Stimulated activated CD4-positive, alpha-beta T cell treated with anti-CD3 and anti-CD28 coated beads, Interleukin-2, amount 100 ng/mL, for 24 hours (primary cell): ENCODE data around the gene TUBA4A.
"Not testable (repeated sequence)": the region's sequence is repeated elsewhere in the genome, so short reads cannot be mapped to it uniquely, and the experiment has no call there.

ENCODE experiments used
- DNase-seq, 2 donors: peaks; one replicate each; pipeline ENCODE4 v3.0.0-alpha.2; 2020

TUBA4A gene

DNA sequence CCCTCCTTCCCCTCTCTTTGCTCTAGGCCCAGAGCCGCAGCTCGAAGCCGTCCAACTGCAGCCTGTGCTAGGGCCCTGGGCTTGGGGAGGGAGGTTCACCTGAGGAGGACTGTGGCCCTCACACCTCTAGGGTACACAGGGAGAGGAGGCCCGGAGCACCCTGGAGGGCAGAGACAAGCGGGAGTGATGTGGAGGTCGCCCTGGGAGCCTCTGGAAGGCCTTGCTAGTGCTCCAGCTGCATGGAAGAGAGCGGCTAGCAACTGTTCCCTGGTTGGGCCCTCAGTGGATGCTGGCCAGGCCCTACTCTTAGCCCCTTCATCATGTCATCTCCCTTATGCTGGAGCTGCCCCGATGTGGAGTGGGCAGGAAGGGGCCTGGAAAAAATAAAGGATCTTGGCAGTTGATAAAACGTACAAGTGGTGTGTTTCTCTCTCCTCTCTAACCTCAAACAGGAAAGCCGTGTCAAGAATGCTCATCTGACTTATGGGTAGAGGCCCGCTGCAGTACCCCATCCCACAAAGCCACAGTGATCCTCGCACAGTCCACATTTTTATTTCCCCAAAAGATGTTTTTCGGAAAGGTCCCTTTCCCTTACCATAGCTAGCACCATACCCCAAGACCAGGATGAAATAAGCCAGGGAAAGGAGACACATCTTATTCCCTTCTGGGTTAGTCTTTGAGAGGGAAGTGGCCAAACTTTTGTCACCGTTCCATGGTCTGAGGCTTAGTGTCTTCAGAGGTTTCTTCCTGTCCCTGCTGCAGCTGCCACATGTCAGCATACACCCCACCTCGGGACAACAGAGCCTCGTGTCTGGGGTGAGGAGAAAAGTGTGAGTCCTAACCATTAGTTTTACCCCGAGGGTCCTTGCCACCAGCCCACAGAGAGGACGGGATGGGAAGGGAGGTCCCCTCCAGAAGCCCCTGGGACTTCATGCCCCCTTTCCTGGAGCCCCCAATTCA lies 44.2 kb downstream of the TUBA4A start:
- DNase-seq: no peak

- no peak for DNase-seq
Observed at GRCh38 chr2:219207884-219208740, 45.6 kb downstream of the TUBA4A start.

- no peak for DNase-seq
Observed at GRCh38 chr2:219207134-219207883, 46.4 kb downstream of the TUBA4A start.

GRCh38 chr2:219206328-219207133 lies 47.2 kb downstream of the TUBA4A start, which contains the start of gene ZFAND2B:
TSS of gene ZFAND2B (plus strand) at chr2:219206782. CDS start at chr2:219206988, 206 bp downstream.
- peak; percentile 94 to 96 for DNase-seq

DNA sequence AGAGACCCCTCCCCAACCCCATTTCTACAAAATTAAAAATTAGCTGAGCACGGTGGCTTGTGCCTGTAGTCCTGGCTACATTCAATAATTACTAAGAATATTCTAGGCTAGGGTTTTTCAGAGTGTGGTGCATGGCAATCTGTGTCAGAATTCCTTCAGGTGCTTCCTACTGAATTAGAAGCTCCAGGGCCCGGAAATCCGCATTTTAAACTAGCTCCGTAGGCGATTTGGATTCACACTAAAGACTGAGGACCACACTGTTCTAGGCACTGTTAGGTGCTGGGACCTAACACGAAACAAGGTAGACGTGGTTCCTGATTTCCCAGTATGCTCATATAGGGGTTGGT lies 47.8 kb downstream of the TUBA4A start:
- DNase-seq: no peak

GRCh38 chr2:219205165-219205538 lies 48.6 kb downstream of the TUBA4A start:
- no peak for DNase-seq

- no peak for DNase-seq
Observed at GRCh38 chr2:219204425-219205164, 49.1 kb downstream of the TUBA4A start.

- DNase-seq: not testable (repeated sequence)
Observed at GRCh38 chr2:219201331-219201730, 52.4 kb downstream of the TUBA4A start.

GRCh38 chr2:219200502-219201326 lies 53.0 kb downstream of the TUBA4A start:
- not testable (repeated sequence) for DNase-seq
